Sigmoid colon (tissue), 4 donors: Measurements from ENCODE around the gene CERS6.

Experiments
- CTCF ChIP-seq, 4 experiments: fragments of 450-650 bp in 3 of 4; fragments of 200-600 bp in 1 of 4; IDR thresholded peaks; one replicate each; pipeline ENCODE4 v1.5.1; 2016 to 2019; ENCODE audit warnings: antibody characterized with exemption in 4 of 4, mild to moderate bottlenecking in 3 of 4, moderate library complexity in 2 of 4
- POLR2A ChIP-seq, 2 donors: fragments of 450-650 bp; IDR thresholded peaks; one replicate each; pipeline ENCODE4 v1.6.1; 2016; ENCODE audit warnings: antibody characterized with exemption in 2 of 2, mild to moderate bottlenecking in 2 of 2, moderate library complexity in 2 of 2
- POLR2AphosphoS5 ChIP-seq, 4 donors: sonication (generic); formaldehyde crosslinking; IDR thresholded peaks; one replicate each; pipeline ENCODE4 v1.6.1; 2017; ENCODE audit warnings: antibody characterized with exemption in 4 of 4

- TF ChIP-seq CTCF (IDR thresholded peaks at IDR 0.05), result no peak
- no peak for TF ChIP-seq POLR2A (IDR thresholded peaks at IDR 0.05)
- TF ChIP-seq POLR2AphosphoS5 (IDR thresholded peaks at IDR 0.05), result no peak
Measured at GRCh38 chr2:168478206-168478605, 22.1 kb downstream of the CERS6 start.
